Activated CD4-positive, alpha-beta memory T cell treated with anti-CD3 and anti-CD28 coated beads, Interleukin-2, amount 10 ng/mL, durations not matched to agents 7 days and 5 days (primary cell): ENCODE data around the gene PBX4. TPM values are rescaled to one million over a fixed set of nuclear protein-coding genes. Genes with fewer than 3 reads are reported as not detected.

Source experiments
- CTCF ChIA-PET: fragments of 350-600 bp; sonication (Branson Sonifier 250); formaldehyde crosslinking; loops from one replicate; lab custom pipeline; 2021; ENCODE audit warnings: antibody characterized with exemption, inconsistent platforms; lab: Charles Lee
- POLR2A ChIA-PET: fragments of 350-600 bp; sonication (Branson Sonifier 250); formaldehyde crosslinking; loops from one replicate; lab custom pipeline; 2021; ENCODE audit warnings: antibody characterized with exemption; lab: Charles Lee
- DNase-seq: peaks from one replicate; pipeline ENCODE4 v3.0.0-alpha.2; 2020
- H3K27ac Mint-ChIP-seq: one replicate; pipeline ENCODE4 v1.8.0; 2021; ENCODE audit warnings: mild to moderate bottlenecking, mixed read lengths
- H3K27me3 Mint-ChIP-seq: one replicate; pipeline ENCODE4 v1.8.0; 2021; ENCODE audit warnings: mixed read lengths
- H3K36me3 Mint-ChIP-seq: one replicate; pipeline ENCODE4 v1.8.0; 2021; ENCODE audit warnings: low read depth, mixed read lengths
- H3K4me1 Mint-ChIP-seq: one replicate; pipeline ENCODE4 v1.8.0; 2021; ENCODE audit warnings: mixed read lengths
- H3K4me3 Mint-ChIP-seq: one replicate; pipeline ENCODE4 v1.8.0; 2021; ENCODE audit warnings: mild to moderate bottlenecking, mixed read lengths
- H3K9me3 Mint-ChIP-seq: one replicate; pipeline ENCODE4 v1.8.0; 2021; ENCODE audit warnings: mixed read lengths
- total RNA-seq, 2 experiments: library from RNA; stranded (reverse); gene quantifications; one replicate each; pipeline ENCODE4 v1.2.3, GENCODE V29; 2021

PBX4 gene
- total RNA-seq, 2 experiments from 2014 or later, result 49.0 to 55.6 TPM

GRCh38 chr19:19554074-19555023 is 64.1 kb downstream of the PBX4 start:
- Mint-ChIP-seq H3K27me3 (no peaks in the 10 kb centered on the region), H3K4me1 (peaks cover 10% of the 10 kb centered on the region), H3K4me3 (no peak overlapping the region), H3K27ac (no peak overlapping the region), H3K36me3 (peaks cover 10% of the 10 kb centered on the region), H3K9me3 (no peaks in the 10 kb centered on the region)
- ChIA-PET POLR2A (interaction anchor here (1.2 to 1.9 kb wide), 4 partner anchors 21 to 312 kb away, joined by 3 to 6 read pairs (median 4); partner anchors contain the start of genes GMIP and ZNF253), CTCF (interaction anchor here (0.7 to 3.2 kb wide), 26 partner anchors 11 to 180 kb away, joined by 3 to 25 read pairs (median 4); partner anchors contain the start of gene GMIP)
- peak; percentile 67 for DNase-seq

DNA sequence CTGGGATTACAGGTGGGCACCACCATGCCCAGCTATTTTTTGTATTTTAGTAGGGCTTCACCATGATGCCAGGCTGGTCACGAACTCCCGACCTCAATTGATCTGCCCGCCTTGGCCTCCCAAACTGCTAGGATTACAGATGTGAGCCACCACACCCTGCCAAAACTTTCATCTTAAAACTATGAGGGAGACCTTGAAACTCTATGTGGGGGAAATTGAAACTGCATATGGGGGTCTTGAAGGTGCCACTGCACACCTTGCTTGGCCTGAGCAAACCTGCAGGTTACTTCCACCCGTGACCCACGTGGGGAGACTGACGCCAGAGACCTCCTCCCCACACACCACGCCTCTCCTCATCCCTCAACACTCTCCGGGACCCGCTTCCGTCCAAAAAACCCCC is 64.8 kb downstream of the PBX4 start:
- ChIA-PET CTCF (interaction anchor here (0.7 to 3.2 kb wide), 23 partner anchors 10 to 180 kb away, joined by 3 to 25 read pairs (median 5); partner anchors contain the start of gene GMIP), POLR2A (interaction anchor here (1.4 to 1.9 kb wide), 2 partner anchors 21 to 90 kb away, joined by 3 to 6 read pairs; partner anchors contain the start of gene GMIP)
- Mint-ChIP-seq H3K4me3 (no peak overlapping the region), H3K9me3 (no peaks in the 10 kb centered on the region), H3K36me3 (peaks cover 4% of the 10 kb centered on the region), H3K27me3 (peaks cover 3% of the 10 kb centered on the region), H3K27ac (no peak overlapping the region), H3K4me1 (peaks cover 4% of the 10 kb centered on the region)
- no peak for DNase-seq

- no peaks in the 10 kb centered on the region for H3K9me3 Mint-ChIP-seq
These were observed 65.7 kb downstream of the PBX4 start for GRCh38 chr19:19552798-19553197.

DNA sequence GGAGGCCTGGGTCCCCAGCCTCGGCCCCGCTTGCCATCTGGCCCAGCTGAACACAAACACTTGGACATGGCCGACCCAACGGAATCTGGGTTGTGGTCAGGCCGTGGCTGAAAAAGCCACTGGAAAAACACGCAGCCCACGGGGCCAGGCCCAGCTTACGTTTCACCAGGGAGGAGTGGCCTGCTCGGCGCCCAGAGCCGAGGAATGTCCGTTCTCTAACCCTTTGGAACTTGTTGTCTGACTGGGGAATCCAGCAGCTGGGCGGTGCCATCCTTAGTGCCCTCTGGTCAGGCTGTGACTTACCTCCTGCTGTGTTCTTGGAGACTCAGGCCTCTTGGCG is 66.7 kb downstream of the PBX4 start:
- H3K27me3 Mint-ChIP-seq, result peaks cover 3% of the 10 kb centered on the region
- no peak overlapping the region for H3K27ac Mint-ChIP-seq
- CTCF ChIA-PET, result interaction anchor here (1.2 to 3.2 kb wide), 3 partner anchors 17 to 99 kb away, joined by 3 to 22 read pairs (median 7); no protein-coding TSS in a partner anchor
- POLR2A ChIA-PET, result interaction anchor here (0.9 to 1.2 kb wide), 2 partner anchors 31 to 181 kb away, joined by 3 to 4 read pairs; partner anchors contain the start of gene ZNF14
- no peaks in the 10 kb centered on the region for H3K9me3 Mint-ChIP-seq
- H3K36me3 Mint-ChIP-seq, result no peaks in the 10 kb centered on the region
- no peak overlapping the region for H3K4me3 Mint-ChIP-seq
- peaks cover 3% of the 10 kb centered on the region for H3K4me1 Mint-ChIP-seq
- DNase-seq, result no peak

More at GRCh38 chr19:19552798-19553197, 65.7 kb downstream of the PBX4 start:
- Mint-ChIP-seq H3K36me3 (no peaks in the 10 kb centered on the region), H3K27ac (no peak overlapping the region), H3K27me3 (peaks cover 3% of the 10 kb centered on the region), H3K4me3 (no peak overlapping the region), H3K4me1 (peaks cover 3% of the 10 kb centered on the region)
- peak; percentile 40 for DNase-seq
- POLR2A ChIA-PET, result interaction anchor here (1.1 to 1.4 kb wide), 4 partner anchors 20 to 52 kb away, joined by 3 to 4 read pairs (median 3); no protein-coding TSS in a partner anchor
- CTCF ChIA-PET, result interaction anchor here (0.6 to 3.2 kb wide), 9 partner anchors 8 to 91 kb away, joined by 3 to 22 read pairs (median 7); no protein-coding TSS in a partner anchor

GRCh38 chr19:19550972-19551852 is 67.3 kb downstream of the PBX4 start:
- CTCF ChIA-PET, result interaction anchor here (1.1 to 1.2 kb wide), 2 partner anchors 9 to 100 kb away, joined by 3 read pairs; no protein-coding TSS in a partner anchor
- no peak for DNase-seq
- H3K27ac Mint-ChIP-seq, result no peak overlapping the region
- H3K36me3 Mint-ChIP-seq, result no peaks in the 10 kb centered on the region
- no peak overlapping the region for H3K4me3 Mint-ChIP-seq
- peaks cover 3% of the 10 kb centered on the region for H3K4me1 Mint-ChIP-seq
- H3K27me3 Mint-ChIP-seq, result peaks cover 3% of the 10 kb centered on the region
- H3K9me3 Mint-ChIP-seq, result no peaks in the 10 kb centered on the region
- POLR2A ChIA-PET, result interaction anchor here (0.9 to 1.0 kb wide), 2 partner anchors 9 to 181 kb away, joined by 3 to 4 read pairs; partner anchors contain the start of gene ZNF14

GRCh38 chr19:19550485-19550929 is 68.0 kb downstream of the PBX4 start:
- POLR2A ChIA-PET, result interaction anchor here (1.0 kb wide), 1 partner anchor 10 kb away, joined by 3 read pairs; no protein-coding TSS in a partner anchor
- no peak overlapping the region for H3K27ac Mint-ChIP-seq

GRCh38 chr19:19549804-19550464 is 68.6 kb downstream of the PBX4 start:
- CTCF ChIA-PET, result no interaction called here

More at GRCh38 chr19:19550485-19550929, 68.0 kb downstream of the PBX4 start:
- Mint-ChIP-seq H3K4me1 (peaks cover 3% of the 10 kb centered on the region), H3K27me3 (peaks cover 3% of the 10 kb centered on the region), H3K36me3 (no peaks in the 10 kb centered on the region), H3K4me3 (no peak overlapping the region), H3K9me3 (no peaks in the 10 kb centered on the region)
- CTCF ChIA-PET, result interaction anchor here (1.1 to 1.2 kb wide), 2 partner anchors 9 to 101 kb away, joined by 3 read pairs; no protein-coding TSS in a partner anchor
- no peak for DNase-seq

DNA sequence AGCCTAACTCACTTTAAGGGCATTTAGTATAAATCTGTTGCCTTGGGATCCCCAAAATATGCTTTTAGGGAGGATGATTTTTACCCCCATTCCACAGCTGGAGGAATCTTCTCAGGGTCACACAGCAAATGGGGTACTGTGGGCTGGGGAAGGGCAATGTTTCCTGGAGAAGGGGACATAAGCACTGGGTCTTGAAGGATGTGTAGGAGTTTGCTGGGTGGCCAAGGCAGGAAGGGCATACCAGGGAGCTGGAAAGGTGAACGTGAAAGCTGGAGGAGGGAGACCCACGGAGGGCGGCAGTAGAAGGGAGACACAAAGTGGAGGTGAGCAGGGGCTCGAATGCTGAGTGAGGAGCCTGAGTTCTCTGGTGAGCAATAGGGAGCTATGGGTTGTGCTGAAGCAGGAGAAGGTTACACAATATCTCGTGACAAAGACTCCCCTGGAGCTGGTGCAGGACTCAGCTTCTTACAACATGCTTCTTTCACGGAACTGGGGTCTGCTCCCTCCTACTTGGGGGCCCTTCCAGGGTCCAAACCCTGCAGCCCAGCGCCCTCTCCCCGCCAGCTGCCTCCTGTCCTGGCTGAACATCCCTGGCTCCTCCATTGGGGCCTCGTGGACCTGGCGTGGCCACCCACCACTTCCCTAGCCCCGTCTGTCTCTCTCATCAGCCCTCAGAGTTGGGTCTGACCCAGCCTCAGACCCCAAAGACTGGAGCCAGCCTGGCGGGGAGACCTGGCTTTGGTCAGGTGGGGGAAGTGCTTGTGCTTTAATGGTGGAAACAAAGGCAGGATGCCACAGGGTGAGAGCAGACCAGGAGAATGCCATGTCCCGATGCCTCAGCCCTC is 69.3 kb downstream of the PBX4 start:
- H3K4me1 Mint-ChIP-seq, result no peaks in the 10 kb centered on the region
- H3K27ac Mint-ChIP-seq, result no peak overlapping the region
- no peaks in the 10 kb centered on the region for H3K9me3 Mint-ChIP-seq
- CTCF ChIA-PET, result no interaction called here
- DNase-seq, result no peak
- H3K4me3 Mint-ChIP-seq, result no peak overlapping the region
- POLR2A ChIA-PET, result no interaction called here
- H3K36me3 Mint-ChIP-seq, result no peaks in the 10 kb centered on the region
- H3K27me3 Mint-ChIP-seq, result peaks cover 3% of the 10 kb centered on the region

More at GRCh38 chr19:19549804-19550464, 68.6 kb downstream of the PBX4 start:
- Mint-ChIP-seq H3K4me1 (peaks cover 3% of the 10 kb centered on the region), H3K27ac (no peak overlapping the region), H3K36me3 (no peaks in the 10 kb centered on the region), H3K9me3 (no peaks in the 10 kb centered on the region), H3K4me3 (no peak overlapping the region), H3K27me3 (peaks cover 3% of the 10 kb centered on the region)
- POLR2A ChIA-PET, result no interaction called here
- DNase-seq, result no peak

- no peaks in the 10 kb centered on the region for H3K4me1 Mint-ChIP-seq
- ChIA-PET CTCF (interaction anchor here (0.6 kb wide), 1 partner anchor 8 kb away, joined by 3 read pairs; no protein-coding TSS in a partner anchor), POLR2A (interaction anchor here (0.8 to 0.9 kb wide), 2 partner anchors 9 to 16 kb away, joined by 3 read pairs; no protein-coding TSS in a partner anchor)
- no peak for DNase-seq
- no peaks in the 10 kb centered on the region for H3K9me3 Mint-ChIP-seq
- H3K4me3 Mint-ChIP-seq, result no peak overlapping the region
- H3K27me3 Mint-ChIP-seq, result peaks cover 3% of the 10 kb centered on the region
- H3K27ac Mint-ChIP-seq, result no peak overlapping the region
- no peaks in the 10 kb centered on the region for H3K36me3 Mint-ChIP-seq
These were observed 70.7 kb downstream of the PBX4 start for GRCh38 chr19:19547674-19548336.

- H3K27me3 Mint-ChIP-seq, result peaks cover 3% of the 10 kb centered on the region
- ChIA-PET CTCF (interaction anchor here (0.6 kb wide), 1 partner anchor 9 kb away, joined by 3 read pairs; no protein-coding TSS in a partner anchor), POLR2A (interaction anchor here (0.9 kb wide), 1 partner anchor 14 kb away, joined by 3 read pairs; no protein-coding TSS in a partner anchor)
These were observed 71.7 kb downstream of the PBX4 start for GRCh38 chr19:19546751-19547162.

More at GRCh38 chr19:19546751-19547162, 71.7 kb downstream of the PBX4 start:
- Mint-ChIP-seq H3K9me3 (no peaks in the 10 kb centered on the region), H3K27ac (no peak overlapping the region), H3K4me3 (no peak overlapping the region), H3K4me1 (peaks cover 5% of the 10 kb centered on the region), H3K36me3 (no peaks in the 10 kb centered on the region)
- DNase-seq, result no peak
